ENCODE results near the gene SDR42E2.

DNA sequence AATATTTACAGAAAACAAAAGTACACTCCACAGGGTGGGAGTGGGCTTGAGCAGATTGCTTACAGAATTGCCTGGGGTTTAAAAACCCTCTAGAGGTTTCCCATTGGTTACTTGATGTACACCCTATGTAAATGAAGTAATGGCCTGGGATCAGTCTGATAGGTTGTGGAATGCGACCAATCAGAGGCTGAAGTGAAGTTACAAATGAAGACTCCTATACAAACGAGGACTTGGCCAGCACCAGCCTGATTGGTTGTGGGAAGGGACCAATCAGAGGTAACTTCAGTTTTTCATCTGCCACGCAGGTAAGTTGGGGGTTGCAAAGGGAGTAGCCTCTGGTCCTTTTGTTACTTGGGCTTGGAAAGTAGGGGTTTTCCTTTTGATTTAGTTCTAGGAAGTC lies 52.6 kb downstream of the SDR42E2 start:
- TF ChIP-seq, protein P1, sequence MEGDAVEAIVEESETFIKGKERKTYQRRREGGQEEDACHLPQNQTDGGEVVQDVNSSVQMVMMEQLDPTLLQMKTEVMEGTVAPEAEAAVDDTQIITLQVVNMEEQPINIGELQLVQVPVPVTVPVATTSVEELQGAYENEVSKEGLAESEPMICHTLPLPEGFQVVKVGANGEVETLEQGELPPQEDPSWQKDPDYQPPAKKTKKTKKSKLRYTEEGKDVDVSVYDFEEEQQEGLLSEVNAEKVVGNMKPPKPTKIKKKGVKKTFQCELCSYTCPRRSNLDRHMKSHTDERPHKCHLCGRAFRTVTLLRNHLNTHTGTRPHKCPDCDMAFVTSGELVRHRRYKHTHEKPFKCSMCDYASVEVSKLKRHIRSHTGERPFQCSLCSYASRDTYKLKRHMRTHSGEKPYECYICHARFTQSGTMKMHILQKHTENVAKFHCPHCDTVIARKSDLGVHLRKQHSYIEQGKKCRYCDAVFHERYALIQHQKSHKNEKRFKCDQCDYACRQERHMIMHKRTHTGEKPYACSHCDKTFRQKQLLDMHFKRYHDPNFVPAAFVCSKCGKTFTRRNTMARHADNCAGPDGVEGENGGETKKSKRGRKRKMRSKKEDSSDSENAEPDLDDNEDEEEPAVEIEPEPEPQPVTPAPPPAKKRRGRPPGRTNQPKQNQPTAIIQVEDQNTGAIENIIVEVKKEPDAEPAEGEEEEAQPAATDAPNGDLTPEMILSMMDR (IDR thresholded peaks at IDR 0.05; ENCODE audit: extremely low read depth in 1 of 2, insufficient read depth in 1 of 2, low read depth in 1 of 2, low read length in 2 of 2), result no peak
- TF ChIP-seq POLR2A (IDR thresholded peaks at IDR 0.05; ENCODE audit: low read depth, low read length) (no peak), POLR2AphosphoS5 (IDR thresholded peaks at IDR 0.05; ENCODE audit: insufficient read depth, low read depth, low read length) (no peak), MYC (IDR thresholded peaks at IDR 0.05; ENCODE audit: low read depth, low read length) (no peak), MAX (IDR thresholded peaks at IDR 0.05; ENCODE audit: insufficient read depth, insufficient read length) (no peak)
